Stimulated activated CD8-positive, alpha-beta memory T cell treated with anti-CD3 and anti-CD28 coated beads, Interleukin-2, amount 100 ng/mL, for 48 hours (primary cell): ENCODE data around the gene IFI16.
"Not testable (repeated sequence)": the region's sequence is repeated elsewhere in the genome, so short reads cannot be mapped to it uniquely, and the experiment has no call there.

Experiments
- DNase-seq, 2 donors: peaks; one replicate each; pipeline ENCODE4 v3.0.0-alpha.2; 2020; ENCODE audit warnings: low read depth in 2 of 2

Gene IFI16

DNA sequence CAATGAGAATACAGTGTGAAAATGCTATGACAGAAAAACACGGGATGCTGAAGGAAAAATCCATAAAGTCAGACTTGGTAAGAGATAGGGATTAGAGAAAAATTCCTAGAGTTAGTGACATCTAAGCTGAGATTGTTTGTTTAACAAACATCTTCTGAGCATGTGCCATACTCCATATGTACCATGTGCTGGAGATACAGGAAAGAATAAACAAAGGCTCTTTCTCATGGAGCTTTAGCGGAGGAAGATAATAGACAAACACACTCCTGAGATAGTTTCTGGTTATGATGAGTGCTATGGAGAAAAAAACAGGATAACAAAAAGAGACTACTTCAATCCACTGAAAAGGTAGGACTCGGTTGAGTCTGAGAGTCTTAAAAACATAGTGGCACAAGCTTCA lies 88.9 kb downstream of the IFI16 start:
- no peak for DNase-seq

DNA sequence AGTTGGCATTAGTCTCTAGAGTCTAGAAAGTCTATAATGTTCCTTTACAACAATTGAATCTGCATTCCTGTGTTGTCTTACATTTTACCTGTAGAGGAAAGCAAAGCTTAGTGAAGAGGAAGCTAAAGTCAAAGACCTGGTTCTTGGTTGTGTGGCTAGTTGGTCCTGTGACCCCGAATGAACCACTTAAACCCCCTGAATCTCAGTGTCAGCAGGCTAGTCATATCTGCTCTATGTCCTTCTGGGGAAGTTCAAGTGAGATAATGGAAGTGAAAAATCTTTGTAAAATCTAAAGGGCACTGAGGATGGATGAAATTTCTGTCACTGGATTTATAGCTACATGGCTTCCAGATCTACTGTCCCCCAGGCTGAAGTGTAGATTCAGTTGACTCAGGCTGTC lies 90.9 kb downstream of the IFI16 start:
- DNase-seq = no peak

GRCh38 chr1:159103021-159103420 lies 93.3 kb downstream of the IFI16 start:
- DNase-seq = not testable (repeated sequence)
